SK-N-MC (cell line): ENCODE data around the gene CGB2.

Source experiments
- DNase-seq: peaks from one replicate; pipeline ENCODE4 v3.0.0-alpha.2; 2011; ENCODE audit warnings: low read depth, low spot score
- H3K27ac ChIP-seq: fragments of 200-600 bp; sonication (generic); 2 replicates; pipeline ENCODE4 v1.5.1; 2016; ENCODE audit warnings: mixed run types
- H3K36me3 ChIP-seq: fragments of 200-600 bp; sonication (generic); 2 replicates; pipeline ENCODE4 v1.6.1; 2017; ENCODE audit warnings: antibody characterized with exemption, low read length, mixed read lengths; ENCODE audit not compliant: insufficient read depth
- H3K4me3 ChIP-seq: fragments of 200-600 bp; sonication (generic); 2 replicates; pipeline ENCODE4 v1.5.1; 2016
- H3K9ac ChIP-seq: fragments of 200-600 bp; sonication (generic); 2 replicates; pipeline ENCODE4 v1.8.0; 2017; ENCODE audit warnings: mixed run types, mixed read lengths; ENCODE audit not compliant: insufficient read length
- H3K9me3 ChIP-seq: fragments of 200-600 bp; sonication (generic); 2 replicates; pipeline ENCODE4 v1.6.1; 2017; ENCODE audit warnings: low read depth, mild to moderate bottlenecking, antibody characterized with exemption, low read length, moderate library complexity, mixed read lengths
- EZH2 ChIP-seq: fragments of 200-600 bp; sonication (generic); IDR thresholded peaks from one replicate; pipeline ENCODE4 v1.6.1; 2017; ENCODE audit warnings: antibody characterized with exemption
- FOXP2 ChIP-seq: optimal IDR thresholded peaks from 2 replicates; pipeline ENCODE3; 2011; ENCODE audit warnings: mild to moderate bottlenecking, moderate library complexity; ENCODE audit not compliant: insufficient read depth; ENCODE audit errors: extremely low read length, control extremely low read depth
- POLR2AphosphoS5 ChIP-seq: IDR thresholded peaks from 2 replicates; pipeline ENCODE4 v1.6.1; 2012; ENCODE audit warnings: mild to moderate bottlenecking, low read depth, low read length, borderline replicate concordance

The CGB2 gene

GRCh38 chr19:49004133-49004532 lies 27.6 kb upstream of the CGB2 start:
- no peaks in the 10 kb centered on the region for H3K9me3 ChIP-seq
- TF ChIP-seq FOXP2 (no peak), EZH2 (no peak), POLR2AphosphoS5 (no peak)
- no peak overlapping the region for H3K9ac ChIP-seq
- no peak for DNase-seq
- H3K27ac ChIP-seq, result no peak overlapping the region
- H3K36me3 ChIP-seq, result peaks cover 54% of the 10 kb centered on the region
- H3K4me3 ChIP-seq, result no peak overlapping the region

- Histone ChIP-seq H3K36me3 (peaks cover 57% of the 10 kb centered on the region), H3K4me3 (no peak overlapping the region), H3K9me3 (no peaks in the 10 kb centered on the region), H3K9ac (no peak overlapping the region), H3K27ac (no peak overlapping the region)
- no peak for DNase-seq
- TF ChIP-seq FOXP2 (no peak), POLR2AphosphoS5 (no peak), EZH2 (no peak)
Observed at GRCh38 chr19:49004964-49005614, 26.6 kb upstream of the CGB2 start.

GRCh38 chr19:49006905-49007304 lies 24.8 kb upstream of the CGB2 start:
- Histone ChIP-seq H3K4me3 (no peak overlapping the region), H3K9ac (no peak overlapping the region), H3K9me3 (no peaks in the 10 kb centered on the region), H3K27ac (no peak overlapping the region), H3K36me3 (peaks cover 70% of the 10 kb centered on the region)
- TF ChIP-seq EZH2 (no peak), FOXP2 (no peak), POLR2AphosphoS5 (no peak)
- DNase-seq, result no peak

GRCh38 chr19:49009828-49010227 lies 21.9 kb upstream of the CGB2 start:
- no peak overlapping the region for H3K27ac ChIP-seq
- H3K4me3 ChIP-seq, result no peak overlapping the region
- no peak for DNase-seq
- no peaks in the 10 kb centered on the region for H3K9me3 ChIP-seq
- no peak for TF ChIP-seq FOXP2
- TF ChIP-seq POLR2AphosphoS5, result no peak
- no peak for TF ChIP-seq EZH2
- H3K36me3 ChIP-seq, result peaks cover 60% of the 10 kb centered on the region
- no peak overlapping the region for H3K9ac ChIP-seq

- H3K27ac ChIP-seq, result no peak overlapping the region
- H3K36me3 ChIP-seq, result peaks cover 60% of the 10 kb centered on the region
- H3K9me3 ChIP-seq, result no peaks in the 10 kb centered on the region
- no peak for DNase-seq
- no peak overlapping the region for H3K9ac ChIP-seq
- TF ChIP-seq EZH2, result no peak
- no peak for TF ChIP-seq FOXP2
- TF ChIP-seq POLR2AphosphoS5, result no peak
- H3K4me3 ChIP-seq, result no peak overlapping the region
Observed at GRCh38 chr19:49010453-49010852, 21.2 kb upstream of the CGB2 start.

GRCh38 chr19:49011194-49011593 lies 20.5 kb upstream of the CGB2 start:
- Histone ChIP-seq H3K9me3 (no peaks in the 10 kb centered on the region), H3K4me3 (no peak overlapping the region), H3K27ac (no peak overlapping the region), H3K9ac (no peak overlapping the region), H3K36me3 (peaks cover 57% of the 10 kb centered on the region)
- DNase-seq, result no peak
- TF ChIP-seq FOXP2 (no peak), POLR2AphosphoS5 (no peak), EZH2 (no peak)

GRCh38 chr19:49014123-49014869 lies 17.4 kb upstream of the CGB2 start:
- DNase-seq, result no peak
- Histone ChIP-seq H3K36me3 (peaks cover 41% of the 10 kb centered on the region), H3K4me3 (no peak overlapping the region), H3K9me3 (no peaks in the 10 kb centered on the region), H3K27ac (no peak overlapping the region; the same call in 1 of the 2 replicates), H3K9ac (no peak overlapping the region)
- no peak for TF ChIP-seq EZH2
- no peak for TF ChIP-seq POLR2AphosphoS5
- TF ChIP-seq FOXP2, result no peak

GRCh38 chr19:49014870-49015255 lies 16.8 kb upstream of the CGB2 start:
- no peaks in the 10 kb centered on the region for H3K9me3 ChIP-seq
- no peak overlapping the region for H3K9ac ChIP-seq
- no peak overlapping the region for H3K27ac ChIP-seq
- no peak for DNase-seq
- H3K36me3 ChIP-seq, result peaks cover 36% of the 10 kb centered on the region
- H3K4me3 ChIP-seq, result no peak overlapping the region
- TF ChIP-seq EZH2, result no peak
- TF ChIP-seq POLR2AphosphoS5, result no peak
- TF ChIP-seq FOXP2, result no peak
